ENCODE results near the gene PACRG.

Gene PACRG

GRCh38 chr6:162710936-162711335, 16.8 kb upstream of the PACRG start:
- DNase-seq: no peak

- no peak for DNase-seq
Measured at GRCh38 chr6:162711376-162711775, 16.4 kb upstream of the PACRG start.

DNA sequence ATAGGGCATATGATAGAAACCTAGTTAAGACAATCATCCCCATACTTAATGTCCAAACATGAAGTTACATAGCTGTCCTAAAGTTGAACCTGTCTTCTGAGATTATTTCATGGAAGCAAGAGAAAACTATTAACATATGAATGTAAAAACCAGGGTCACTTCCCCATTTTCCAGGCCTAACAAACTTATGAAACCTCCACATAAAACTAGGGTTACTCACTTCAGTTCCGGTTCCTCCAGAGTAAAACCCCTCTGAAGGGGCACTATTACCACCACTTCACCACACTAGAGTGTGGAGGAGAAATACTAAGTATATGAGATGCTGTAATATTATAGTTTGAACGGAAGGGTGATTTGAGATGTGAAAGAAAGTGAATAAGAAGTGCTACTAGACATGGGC, 15.1 kb upstream of the PACRG start:
- no peak for DNase-seq

GRCh38 chr6:162713974-162714780, 13.6 kb upstream of the PACRG start:
- no peak for DNase-seq

- no peak for DNase-seq
Measured at GRCh38 chr6:162715601-162716000, 12.2 kb upstream of the PACRG start.

GRCh38 chr6:162719528-162719927, 8.2 kb upstream of the PACRG start:
- DNase-seq: no peak

DNA sequence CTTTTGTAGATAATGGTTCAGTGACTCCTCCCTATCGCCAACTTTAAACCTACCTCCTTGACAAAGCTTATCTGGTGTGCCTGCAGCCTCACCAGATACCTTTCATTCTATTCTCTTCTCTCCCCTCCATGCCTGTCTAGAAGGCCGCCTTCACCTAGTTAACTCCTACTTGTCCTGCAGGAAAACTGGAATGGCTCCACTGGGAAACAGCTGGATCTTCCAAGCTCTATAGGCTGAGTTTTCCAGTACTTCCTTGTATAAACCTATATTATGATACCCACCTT, 6.4 kb upstream of the PACRG start:
- no peak for DNase-seq

GRCh38 chr6:162722226-162722625, 5.5 kb upstream of the PACRG start:
- DNase-seq: no peak

DNA sequence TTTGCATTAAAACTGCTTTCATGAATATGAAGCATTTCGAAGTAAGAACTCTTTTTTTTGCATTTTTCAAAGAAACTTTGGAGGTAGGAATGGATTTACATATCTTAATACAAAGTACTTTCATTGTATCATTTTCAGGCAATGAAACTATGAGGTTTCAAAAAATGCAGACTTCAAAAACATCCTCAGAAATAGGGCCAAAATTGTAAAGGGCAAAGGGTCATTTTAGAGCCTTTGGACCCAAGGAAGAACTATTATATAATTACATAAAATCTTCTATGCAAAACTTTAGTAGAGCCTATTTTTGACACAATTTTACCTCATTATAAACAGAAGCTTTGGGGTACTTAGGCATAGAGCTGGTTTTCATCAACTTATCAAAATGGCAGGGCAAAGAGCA, 5.1 kb upstream of the PACRG start:
- no peak for DNase-seq

DNA sequence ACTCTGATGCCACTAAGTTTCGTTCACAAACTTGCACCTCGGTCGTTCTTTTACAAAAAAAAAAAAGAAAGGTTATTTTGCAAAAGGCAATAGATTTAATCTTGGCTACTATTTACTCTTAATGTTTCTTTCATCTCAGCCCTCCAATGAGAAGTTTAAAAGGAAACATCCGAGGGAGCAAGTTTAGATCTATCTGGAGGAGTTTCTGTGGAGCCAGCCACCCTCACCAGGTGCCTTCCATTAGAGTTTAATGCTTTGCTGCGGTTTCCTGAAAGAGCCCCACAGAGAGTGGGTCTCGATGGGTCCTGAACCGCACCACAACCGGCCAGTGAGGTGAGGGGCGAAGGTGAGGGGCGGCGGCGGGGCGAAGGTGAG, 840 bp upstream of the PACRG start:
- no peak for DNase-seq

DNA sequence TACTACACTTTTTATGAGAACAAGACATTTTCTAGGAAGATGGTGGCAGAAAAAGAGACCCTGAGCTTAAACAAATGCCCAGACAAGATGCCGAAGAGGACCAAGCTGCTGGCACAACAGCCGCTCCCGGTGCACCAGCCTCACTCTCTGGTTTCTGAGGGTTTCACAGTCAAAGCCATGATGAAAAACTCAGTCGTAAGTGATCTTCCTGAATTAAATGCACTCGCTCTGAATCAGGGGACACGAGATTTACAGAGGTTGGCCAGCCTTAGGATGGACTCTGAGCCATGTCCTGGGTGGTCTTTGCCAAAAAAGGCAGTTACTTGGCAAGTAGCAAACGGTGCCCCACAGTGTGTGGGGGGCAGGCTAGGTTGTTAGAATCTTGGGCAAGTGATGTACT, 423 bp downstream of the PACRG start:
- DNase-seq: no peak

DNA sequence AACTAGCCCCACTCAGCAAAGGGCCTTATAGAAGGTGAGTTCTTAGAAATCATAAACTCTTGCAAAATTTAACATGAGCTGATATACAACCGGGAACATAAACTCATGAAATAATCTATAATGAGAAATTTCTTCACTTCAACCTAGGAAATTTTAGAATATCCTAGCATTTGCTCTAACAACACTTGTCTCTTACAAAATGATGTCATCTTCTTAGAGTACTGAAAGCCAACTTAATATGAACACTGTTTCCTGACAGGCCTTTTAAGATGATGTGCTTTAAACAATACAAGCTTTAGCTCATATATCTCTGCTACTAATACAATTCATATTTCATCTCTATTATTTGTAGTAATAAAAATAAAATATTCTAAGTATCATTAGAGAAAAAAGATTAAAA, 932 bp downstream of the PACRG start:
- DNase-seq: no peak

DNA sequence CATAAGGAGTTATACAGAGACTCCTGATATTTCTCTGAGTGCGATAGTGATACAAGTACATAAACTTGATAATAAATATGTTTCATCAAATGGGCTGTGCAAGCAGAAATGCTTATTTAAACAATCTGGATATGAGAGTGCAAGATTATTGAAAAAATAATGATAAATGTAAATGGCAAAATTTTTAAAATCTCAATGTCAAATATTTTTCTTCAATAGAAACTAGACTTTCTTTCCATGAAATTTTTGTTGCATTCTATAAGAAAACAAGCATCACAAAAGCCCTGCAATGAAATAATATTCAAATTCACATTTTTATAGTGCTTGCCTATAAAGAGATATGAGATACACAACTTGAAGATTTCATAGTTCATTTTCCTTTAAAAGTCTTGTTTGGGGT, 2.7 kb downstream of the PACRG start:
- DNase-seq: no peak

- DNase-seq: no peak
Measured at GRCh38 chr6:162733489-162733888, 5.7 kb downstream of the PACRG start.

GRCh38 chr6:162736961-162737360, 9.2 kb downstream of the PACRG start:
- no peak for DNase-seq

GRCh38 chr6:162750776-162751175, 23.0 kb downstream of the PACRG start:
- DNase-seq: no peak

DNA sequence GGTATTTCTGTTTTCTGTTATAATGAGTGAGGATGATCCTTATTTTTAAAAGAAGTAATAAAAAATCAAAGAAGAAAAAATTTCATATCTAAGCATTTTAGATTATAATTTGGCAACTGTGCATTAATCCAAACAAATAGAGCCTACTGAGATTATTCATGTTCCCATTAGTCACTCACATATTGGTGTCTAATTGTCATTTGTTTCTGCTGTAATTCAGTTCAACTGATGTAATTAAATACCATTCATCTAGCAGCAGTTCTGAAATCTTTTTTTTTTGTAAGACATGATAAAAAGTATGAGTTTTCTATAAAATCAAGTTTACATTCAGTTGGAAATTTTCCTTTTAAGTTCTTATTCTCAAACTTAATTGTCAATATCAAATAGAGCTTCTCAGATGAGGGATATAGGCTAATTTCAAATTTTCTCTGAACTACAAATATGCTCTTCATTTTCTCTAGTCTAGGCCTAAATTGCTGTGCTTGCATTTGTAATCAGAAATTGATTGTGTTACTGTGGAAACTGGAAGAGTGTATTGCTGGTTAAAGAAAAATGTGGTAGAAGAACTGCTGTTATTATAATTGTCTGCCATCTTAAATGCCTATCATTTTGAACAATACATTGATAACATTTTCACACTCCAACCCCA, 23.6 kb downstream of the PACRG start:
- DNase-seq: no peak

DNA sequence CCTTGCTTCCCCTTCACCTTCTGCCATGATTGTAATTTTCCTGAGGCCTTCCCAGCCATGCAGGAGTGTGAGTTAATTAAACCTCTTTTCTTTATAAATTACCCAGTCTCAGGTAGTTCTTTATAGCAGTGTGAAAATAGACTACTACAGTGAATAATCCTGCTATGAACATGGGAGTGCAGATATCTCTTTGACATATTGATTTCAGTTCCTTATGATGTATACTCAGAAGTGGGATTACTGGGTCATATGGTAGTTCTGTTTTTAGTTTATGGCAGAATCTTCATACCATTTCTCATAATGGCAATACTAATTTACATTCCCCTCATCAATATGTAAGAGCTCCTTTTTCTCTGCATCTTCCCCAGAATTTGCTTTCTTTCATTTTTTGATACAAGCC, 26.0 kb downstream of the PACRG start:
- DNase-seq: no peak

- no peak for DNase-seq
Measured at GRCh38 chr6:162770136-162770535, 42.4 kb downstream of the PACRG start.

DNA sequence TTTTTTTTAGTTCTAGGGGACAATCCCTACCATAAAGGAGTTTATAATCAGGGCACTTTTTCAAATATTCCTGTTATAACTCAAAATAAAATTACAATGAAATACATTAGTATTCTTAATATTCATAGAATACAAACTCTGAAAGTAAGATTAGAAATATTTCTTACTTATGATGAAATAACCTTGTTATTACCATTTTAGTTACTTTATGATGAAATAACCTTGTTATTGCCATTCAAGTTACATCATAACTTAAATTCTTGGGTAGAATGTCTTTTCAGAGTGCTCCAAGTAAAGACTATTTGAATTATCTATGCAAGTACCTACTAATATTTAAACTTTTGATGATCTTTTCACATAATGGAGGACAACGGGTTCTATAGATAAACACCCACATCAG, 43.2 kb downstream of the PACRG start:
- no peak for DNase-seq

DNA sequence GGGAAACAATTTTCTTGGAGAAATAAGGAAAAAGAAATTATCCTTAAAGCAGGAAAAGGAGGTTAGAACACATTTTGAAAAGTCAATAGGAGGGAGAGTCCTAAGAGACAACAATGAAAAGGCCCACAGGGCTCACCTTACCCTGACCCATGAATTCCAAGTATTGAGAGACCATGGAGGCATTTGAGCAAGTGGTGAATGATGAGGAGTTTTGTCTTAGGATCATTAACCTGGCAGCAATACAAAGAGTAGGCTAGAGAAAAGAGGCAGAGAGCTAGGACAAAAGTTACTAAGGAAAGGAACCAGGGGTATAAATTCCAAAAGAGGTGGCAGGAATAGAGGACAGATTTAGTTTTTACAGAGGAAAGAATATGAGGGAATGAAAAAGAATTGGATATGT, 44.7 kb downstream of the PACRG start:
- DNase-seq: no peak

GRCh38 chr6:162773996-162774395, 46.2 kb downstream of the PACRG start:
- DNase-seq: no peak

- DNase-seq: no peak
Measured at GRCh38 chr6:162777091-162777490, 49.3 kb downstream of the PACRG start.

DNA sequence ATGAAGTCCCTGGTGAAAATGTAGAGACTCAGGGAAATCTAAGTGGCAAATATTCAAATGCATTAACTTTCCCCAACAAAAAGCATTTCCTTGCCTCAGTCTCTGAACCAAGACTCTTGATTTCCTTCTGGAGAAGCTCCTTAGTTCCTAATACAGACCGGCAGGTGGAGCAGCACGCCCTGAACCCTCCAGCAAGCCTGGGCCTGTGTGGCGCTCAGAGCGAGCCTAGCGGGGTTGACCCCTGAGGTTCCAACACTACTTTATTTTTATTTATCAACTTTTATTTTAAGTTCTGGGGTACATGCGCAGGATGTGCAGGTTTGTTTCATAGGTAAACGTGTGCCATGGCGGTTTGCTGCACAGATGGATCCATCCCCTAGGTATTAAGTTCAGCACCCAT, 50.8 kb downstream of the PACRG start:
- no peak for DNase-seq

DNA sequence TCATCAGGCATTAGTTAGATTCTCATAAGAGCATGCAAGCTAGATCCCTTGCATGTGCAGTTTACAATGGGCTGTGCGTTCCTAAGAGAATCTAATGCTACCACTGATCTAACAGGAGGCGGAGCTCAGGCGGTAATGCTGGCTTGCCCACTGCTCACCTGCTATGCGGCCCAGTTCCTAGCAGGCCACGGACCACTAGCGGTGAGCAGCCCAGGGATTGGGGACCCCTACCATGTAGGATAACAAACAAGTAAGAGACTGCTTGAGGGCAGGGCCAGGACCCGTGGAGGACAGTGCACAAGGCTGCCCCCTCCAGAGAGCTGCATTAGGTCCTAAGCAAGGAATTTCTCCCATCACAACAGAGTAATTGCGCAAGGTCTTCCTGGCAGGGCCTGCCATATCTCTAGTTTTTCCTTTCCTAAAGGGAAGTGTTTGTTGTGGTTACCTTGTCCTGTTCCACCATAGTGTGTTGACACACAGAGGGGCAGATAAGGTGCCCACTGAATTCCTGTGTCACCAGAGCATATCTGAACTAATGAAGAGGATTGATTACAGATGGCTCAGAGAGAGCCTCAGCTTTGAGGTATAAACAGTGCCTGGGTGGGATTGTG, 58.0 kb downstream of the PACRG start:
- DNase-seq: no peak
